Immature natural killer cell (primary cell): Measurements from ENCODE around the gene SEPTIN10. TPM values are rescaled to one million over a fixed set of nuclear protein-coding genes. Genes with fewer than 3 reads are reported as not detected.

ENCODE experiments used
- DNase-seq, 3 donors: peaks; one replicate each; pipeline ENCODE4 v3.0.0; 2022; ENCODE audit warnings: mixed read lengths in 1 of 3
- H3K27ac Mint-ChIP-seq, 6 donors: one replicate each; pipeline ENCODE4 v1.8.0; 2020; ENCODE audit warnings: mixed read lengths in 6 of 6, mild to moderate bottlenecking in 5 of 6, inconsistent platforms in 4 of 6, moderate library complexity in 3 of 6
- H3K27me3 Mint-ChIP-seq, 3 donors: one replicate each; pipeline ENCODE4 v1.8.0; 2020 to 2021; ENCODE audit warnings: low read depth in 3 of 3, mild to moderate bottlenecking in 3 of 3, mixed read lengths in 3 of 3, moderate library complexity in 3 of 3, inconsistent platforms in 1 of 3
- H3K36me3 Mint-ChIP-seq, 3 donors: one replicate each; pipeline ENCODE4 v1.8.0; 2020; ENCODE audit warnings: mixed read lengths in 3 of 3, inconsistent platforms in 2 of 3, mild to moderate bottlenecking in 2 of 3
- H3K4me1 Mint-ChIP-seq, 2 donors: one replicate each; pipeline ENCODE4 v1.8.0; 2020; ENCODE audit warnings: inconsistent platforms in 2 of 2, mild to moderate bottlenecking in 2 of 2, mixed read lengths in 2 of 2, moderate library complexity in 1 of 2
- H3K4me3 Mint-ChIP-seq, 5 donors: one replicate each; pipeline ENCODE4 v1.8.0; 2020; ENCODE audit warnings: mild to moderate bottlenecking in 5 of 5, mixed read lengths in 5 of 5, inconsistent platforms in 3 of 5, moderate library complexity in 3 of 5
- H3K9me3 Mint-ChIP-seq, 6 donors: one replicate each; pipeline ENCODE4 v1.8.0; 2020; ENCODE audit warnings: mild to moderate bottlenecking in 6 of 6, mixed read lengths in 6 of 6, inconsistent platforms in 4 of 6, moderate library complexity in 3 of 6
- polyA plus RNA-seq, 3 donors: library from polyadenylated mRNA; unstranded; fragments of 300-500 nt; fragmentation: Illumina TruSeq; gene quantifications; one replicate each; pipeline ENCODE4 v1.2.3, GENCODE V29; 2021

SEPTIN10 gene
- polyA plus RNA-seq, result not detected

- Mint-ChIP-seq H3K27me3 (peaks cover 30 to 43% (median 33%) of the 10 kb centered on the region in 3 donors), H3K9me3 (peaks cover 0 to 17% (median 4%) of the 10 kb centered on the region in 6 donors), H3K36me3 (no peaks in the 10 kb centered on the region), H3K4me3 (peak within 1 kb of the TSS; percentile 85 to 89 (median 86)), H3K4me1 (peaks cover 12 to 20% of the 10 kb centered on the region in 2 donors), H3K27ac (peak within 1 kb of the TSS in 3 of 6 donors; percentile 45 to 53 (median 49))
- peak; percentile 71 to 77 (median 77) for DNase-seq
Observed at GRCh38 chr2:109613922-109614714, at the start of gene SEPTIN10, which contains the start of gene SOWAHC. Gene SEPTIN10 (minus strand): TSS chr2:109613966. CDS start chr2:109613827, 139 bp downstream. Gene SOWAHC (plus strand): TSS chr2:109614364. CDS start chr2:109614490, 126 bp downstream.

DNA sequence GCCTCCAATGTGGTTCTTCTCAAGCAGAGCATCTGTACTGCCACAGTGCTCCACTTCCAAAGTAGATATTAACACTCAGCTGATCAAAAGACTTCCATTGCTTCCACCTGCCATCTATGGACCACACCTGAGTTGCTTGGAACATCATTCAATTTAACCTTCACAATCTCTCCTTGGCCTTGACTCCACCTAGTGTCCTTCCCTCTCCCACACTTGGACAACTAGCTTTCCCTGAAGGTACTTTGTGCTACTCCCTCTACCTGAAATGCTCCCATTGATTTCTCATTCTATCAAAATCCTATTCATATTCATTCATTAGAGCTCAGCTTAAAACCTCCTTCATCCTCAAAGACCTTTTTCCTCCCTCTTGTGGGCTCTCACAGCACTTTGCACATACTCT lies 49.1 kb upstream of the SEPTIN10 start:
- Mint-ChIP-seq H3K27ac (no peak overlapping the region), H3K4me3 (no peak overlapping the region), H3K4me1 (no peaks in the 10 kb centered on the region)

GRCh38 chr2:109660046-109660860 lies 46.5 kb upstream of the SEPTIN10 start:
- no peaks in the 10 kb centered on the region for H3K36me3 Mint-ChIP-seq
- H3K4me1 Mint-ChIP-seq, result no peaks in the 10 kb centered on the region
- H3K9me3 Mint-ChIP-seq, result no peaks in the 10 kb centered on the region
- no peak for DNase-seq
- no peak overlapping the region for H3K27ac Mint-ChIP-seq
- peaks cover 0 to 6% (median under 1%) of the 10 kb centered on the region in 3 donors for H3K27me3 Mint-ChIP-seq
- no peak overlapping the region for H3K4me3 Mint-ChIP-seq

More for the DNA sequence above, 49.1 kb upstream of the SEPTIN10 start:
- peaks cover 0 to 2% (median 2%) of the 10 kb centered on the region in 3 donors for H3K27me3 Mint-ChIP-seq
- no peaks in the 10 kb centered on the region for H3K9me3 Mint-ChIP-seq
- DNase-seq, result no peak
- no peaks in the 10 kb centered on the region for H3K36me3 Mint-ChIP-seq

DNA sequence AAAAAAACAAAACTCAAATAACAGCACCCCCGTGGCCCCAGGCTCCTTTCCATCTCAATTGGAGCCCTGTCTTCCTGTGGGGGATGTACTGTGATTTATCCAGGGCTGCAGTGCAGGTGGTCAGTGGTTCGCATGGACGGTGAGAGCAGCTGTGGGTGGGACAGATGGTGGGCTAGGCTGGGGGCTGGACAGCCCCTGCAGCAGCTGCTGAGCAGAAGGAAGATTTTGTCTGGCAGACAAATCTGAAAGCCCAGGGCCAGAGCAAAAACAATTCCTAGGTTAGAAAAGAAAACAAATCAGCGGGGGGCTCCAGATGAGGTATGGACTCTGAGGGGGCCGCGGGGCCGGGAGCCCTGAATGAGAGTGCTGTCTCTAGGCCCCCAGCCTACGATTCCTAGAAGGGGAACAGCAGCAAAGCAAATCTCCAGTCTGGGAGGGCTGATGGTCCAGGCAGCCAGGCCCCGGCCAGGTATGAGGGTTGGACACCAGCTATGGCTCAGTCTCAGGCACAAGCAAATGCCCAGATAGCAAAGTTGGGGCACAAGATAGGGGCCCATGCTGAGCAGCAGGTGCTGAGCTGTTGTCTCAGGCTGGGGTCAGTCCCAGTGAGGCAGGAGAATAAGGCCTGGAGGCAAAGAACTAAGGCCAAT lies 45.8 kb upstream of the SEPTIN10 start:
- Mint-ChIP-seq H3K36me3 (no peaks in the 10 kb centered on the region), H3K4me1 (no peaks in the 10 kb centered on the region), H3K9me3 (no peaks in the 10 kb centered on the region), H3K27ac (no peak overlapping the region), H3K27me3 (peaks cover 0 to 4% (median 3%) of the 10 kb centered on the region in 3 donors), H3K4me3 (no peak overlapping the region)
- DNase-seq, result no peak

DNA sequence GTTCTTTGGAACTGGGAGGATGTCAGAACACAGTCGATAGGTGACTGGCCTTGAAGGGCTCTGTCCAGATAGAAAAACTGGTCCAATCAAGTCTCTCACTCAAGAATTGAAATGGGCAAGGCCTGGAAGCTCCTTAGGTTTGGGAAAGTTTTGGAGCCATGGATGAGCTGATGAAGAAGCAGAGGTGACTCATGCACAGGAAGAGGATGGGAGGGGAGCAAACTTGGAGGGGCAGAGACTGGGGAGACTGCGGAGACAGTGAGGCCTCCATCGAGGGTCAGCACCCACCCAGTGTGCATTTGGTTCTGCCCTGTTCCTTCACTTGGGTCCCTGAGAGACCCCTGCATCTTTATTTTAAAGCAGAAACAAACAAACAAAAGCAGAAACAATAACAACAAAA lies 41.5 kb upstream of the SEPTIN10 start:
- Mint-ChIP-seq H3K9me3 (no peaks in the 10 kb centered on the region), H3K36me3 (no peaks in the 10 kb centered on the region), H3K4me3 (no peak overlapping the region), H3K4me1 (no peaks in the 10 kb centered on the region), H3K27me3 (peaks cover 0 to 5% (median 4%) of the 10 kb centered on the region in 3 donors), H3K27ac (no peak overlapping the region)
- no peak for DNase-seq

DNA sequence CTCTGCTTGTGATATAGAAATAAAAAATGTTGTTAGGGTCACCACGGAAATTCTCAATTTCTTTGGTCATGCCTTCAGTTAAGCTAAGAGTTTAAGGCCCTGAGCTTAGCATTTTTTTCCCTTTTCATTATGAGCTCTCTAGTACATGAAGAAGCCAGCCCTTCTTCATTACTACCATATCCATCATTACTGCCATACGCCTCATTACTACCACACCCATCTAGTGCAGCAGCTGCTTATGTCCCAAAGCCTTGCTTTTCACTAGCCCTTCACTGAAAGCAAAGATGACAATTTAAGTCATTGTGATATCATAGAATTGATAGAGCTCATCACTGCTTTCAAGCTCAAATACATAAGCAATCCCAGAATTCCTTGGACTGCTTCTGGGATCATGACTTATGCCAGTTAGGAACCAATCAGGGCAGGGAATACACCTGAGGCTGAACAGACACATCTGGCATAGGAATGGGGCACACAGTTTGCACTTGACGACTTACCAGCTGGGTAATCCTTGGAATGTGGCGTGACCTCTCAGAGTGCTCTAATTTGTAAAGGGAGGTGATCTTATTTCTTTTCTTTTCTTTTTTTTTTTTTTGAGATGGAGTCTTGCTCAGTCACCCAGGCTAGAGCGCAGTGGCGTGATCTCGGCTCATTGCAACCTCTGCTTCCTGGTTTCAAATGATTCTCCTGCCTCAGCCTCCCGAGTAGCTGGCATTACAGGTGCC lies 40.7 kb upstream of the SEPTIN10 start:
- peaks cover 0 to 5% (median 4%) of the 10 kb centered on the region in 3 donors for H3K27me3 Mint-ChIP-seq
- H3K27ac Mint-ChIP-seq, result no peak overlapping the region
- no peak overlapping the region for H3K4me3 Mint-ChIP-seq
- no peaks in the 10 kb centered on the region for H3K9me3 Mint-ChIP-seq
- H3K36me3 Mint-ChIP-seq, result no peaks in the 10 kb centered on the region
- no peak for DNase-seq
- H3K4me1 Mint-ChIP-seq, result no peaks in the 10 kb centered on the region

GRCh38 chr2:109649736-109650695 lies 36.2 kb upstream of the SEPTIN10 start:
- Mint-ChIP-seq H3K4me3 (no peak overlapping the region), H3K9me3 (no peaks in the 10 kb centered on the region), H3K27ac (no peak overlapping the region), H3K27me3 (peaks cover 0 to 4% (median 2%) of the 10 kb centered on the region in 3 donors), H3K4me1 (no peaks in the 10 kb centered on the region), H3K36me3 (no peaks in the 10 kb centered on the region)
- no peak for DNase-seq

- no peaks in the 10 kb centered on the region for H3K36me3 Mint-ChIP-seq
- no peaks in the 10 kb centered on the region for H3K9me3 Mint-ChIP-seq
- H3K4me1 Mint-ChIP-seq, result no peaks in the 10 kb centered on the region
Observed at GRCh38 chr2:109648041-109648527, 34.3 kb upstream of the SEPTIN10 start.

DNA sequence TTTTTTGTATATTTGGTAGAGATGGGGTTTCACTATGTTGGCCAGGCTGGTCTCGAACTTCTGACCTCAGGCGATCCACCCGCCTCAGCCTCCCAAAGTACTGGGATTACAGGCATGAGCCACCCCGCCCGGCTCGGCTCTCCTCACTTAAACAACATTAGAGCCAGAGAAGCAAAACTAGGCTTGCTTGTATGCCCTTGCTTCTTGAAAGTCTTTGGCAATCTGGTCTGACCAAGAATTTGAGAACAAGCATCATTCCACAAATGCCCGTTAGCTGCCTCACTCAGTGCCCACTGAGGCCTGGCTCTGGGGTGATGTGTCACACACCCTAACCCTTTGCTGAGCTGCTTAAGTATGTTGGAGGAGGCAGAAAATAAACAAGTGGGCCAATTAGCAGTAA lies 33.9 kb upstream of the SEPTIN10 start:
- no peak for DNase-seq

More at GRCh38 chr2:109648041-109648527, 34.3 kb upstream of the SEPTIN10 start:
- Mint-ChIP-seq H3K27ac (no peak overlapping the region), H3K4me3 (no peak overlapping the region), H3K27me3 (peaks cover 0 to 4% (median 3%) of the 10 kb centered on the region in 3 donors)
- DNase-seq, result no peak

DNA sequence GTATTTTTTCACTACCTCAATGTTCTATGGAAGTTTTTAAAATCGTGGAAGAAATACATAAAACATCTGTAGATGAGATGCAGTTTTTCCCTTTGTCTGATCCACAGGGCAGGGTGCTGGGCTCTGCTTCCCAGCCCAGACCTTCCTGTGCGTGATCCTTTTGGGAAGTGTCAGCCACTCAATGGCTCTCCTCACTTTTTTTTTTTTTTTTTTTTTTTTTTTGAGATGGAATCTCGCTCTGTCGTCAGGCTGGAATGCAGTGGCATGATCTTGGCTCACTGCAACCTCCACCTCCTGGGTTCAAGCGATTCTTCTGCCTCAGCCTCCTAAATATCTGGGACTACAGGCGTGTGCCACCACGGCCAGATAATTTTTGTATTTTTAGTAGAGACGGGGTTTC lies 33.2 kb upstream of the SEPTIN10 start:
- no peaks in the 10 kb centered on the region for H3K4me1 Mint-ChIP-seq
- H3K27ac Mint-ChIP-seq, result no peak overlapping the region
- DNase-seq, result no peak
- peaks cover 0 to 4% (median 3%) of the 10 kb centered on the region in 3 donors for H3K27me3 Mint-ChIP-seq
- H3K36me3 Mint-ChIP-seq, result no peaks in the 10 kb centered on the region
- no peak overlapping the region for H3K4me3 Mint-ChIP-seq
- no peaks in the 10 kb centered on the region for H3K9me3 Mint-ChIP-seq

More for the DNA sequence above, 33.9 kb upstream of the SEPTIN10 start:
- no peaks in the 10 kb centered on the region for H3K4me1 Mint-ChIP-seq
- no peak overlapping the region for H3K4me3 Mint-ChIP-seq
- H3K27ac Mint-ChIP-seq, result no peak overlapping the region
- H3K36me3 Mint-ChIP-seq, result no peaks in the 10 kb centered on the region
- H3K27me3 Mint-ChIP-seq, result peaks cover 0 to 4% (median 3%) of the 10 kb centered on the region in 3 donors
- no peaks in the 10 kb centered on the region for H3K9me3 Mint-ChIP-seq

GRCh38 chr2:109645412-109646184 lies 31.8 kb upstream of the SEPTIN10 start:
- no peak for DNase-seq
- no peaks in the 10 kb centered on the region for H3K4me1 Mint-ChIP-seq
- H3K9me3 Mint-ChIP-seq, result no peaks in the 10 kb centered on the region
- no peaks in the 10 kb centered on the region for H3K36me3 Mint-ChIP-seq
- H3K4me3 Mint-ChIP-seq, result no peak overlapping the region
- H3K27ac Mint-ChIP-seq, result no peak overlapping the region
- peaks cover 0 to 4% (median 3%) of the 10 kb centered on the region in 3 donors for H3K27me3 Mint-ChIP-seq
